GM18508 (cell line): ENCODE data around the gene ARMC5.
"Not testable (repeated sequence)": the region's sequence is repeated elsewhere in the genome, so short reads cannot be mapped to it uniquely, and the experiment has no call there.

Experiments used
- ATAC-seq: cut with Tn5 transposase; IDR thresholded peaks from one replicate; pipeline ENCODE4 v1.9.1; 2021; ENCODE audit warnings: moderate number of reproducible peaks; ENCODE audit not compliant: insufficient read depth, unreplicated experiment

Gene ARMC5

DNA sequence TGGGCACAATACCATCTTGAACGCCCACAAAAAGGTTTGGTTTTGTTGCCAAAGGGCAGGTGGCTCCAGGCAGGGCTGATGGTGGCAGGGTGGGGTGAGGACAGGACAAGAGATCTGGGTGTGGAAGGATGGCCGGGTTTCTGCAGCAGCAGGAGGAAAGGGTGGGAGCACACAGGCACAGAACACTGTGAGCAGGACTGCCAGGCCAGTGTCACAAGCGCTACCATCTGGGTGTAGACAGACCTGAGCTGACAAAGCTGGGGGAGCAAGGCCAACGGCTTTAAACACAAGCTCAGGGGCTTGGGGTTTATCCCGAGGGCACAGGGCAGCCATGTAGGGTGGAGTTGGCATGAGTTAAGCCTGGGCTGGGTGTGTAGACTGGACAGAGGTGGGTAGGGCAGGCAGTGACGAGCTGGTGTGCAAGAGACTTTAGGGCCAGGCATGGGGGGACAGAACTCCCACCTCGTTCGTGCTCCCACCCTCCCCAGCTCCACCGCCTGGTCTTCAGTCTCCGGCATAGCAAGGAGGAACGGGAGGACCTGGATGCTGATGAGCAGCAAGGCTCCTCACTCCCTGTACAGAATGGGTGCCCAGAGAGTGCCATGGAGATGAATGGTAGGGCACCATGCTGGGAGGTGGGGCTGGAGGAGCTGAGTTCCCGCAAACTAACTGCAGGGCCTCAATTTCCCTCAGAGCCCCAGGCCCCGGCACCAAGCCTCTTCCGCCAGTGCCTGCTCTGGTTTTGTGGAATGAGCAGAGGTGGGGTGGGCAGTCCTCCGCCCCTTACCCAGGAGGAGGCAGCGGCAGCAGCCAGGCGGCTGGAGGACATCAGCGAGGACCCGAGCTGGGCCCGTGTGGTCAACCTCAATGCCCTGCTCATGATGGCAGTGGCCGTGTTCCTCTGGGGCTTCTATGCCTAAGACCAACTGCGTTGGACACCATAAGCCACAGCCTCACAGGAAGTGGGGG, 30.6 kb downstream of the ARMC5 start:
- no peak for ATAC-seq

GRCh38 chr16:31491778-31492418, 32.6 kb downstream of the ARMC5 start:
- no peak for ATAC-seq

DNA sequence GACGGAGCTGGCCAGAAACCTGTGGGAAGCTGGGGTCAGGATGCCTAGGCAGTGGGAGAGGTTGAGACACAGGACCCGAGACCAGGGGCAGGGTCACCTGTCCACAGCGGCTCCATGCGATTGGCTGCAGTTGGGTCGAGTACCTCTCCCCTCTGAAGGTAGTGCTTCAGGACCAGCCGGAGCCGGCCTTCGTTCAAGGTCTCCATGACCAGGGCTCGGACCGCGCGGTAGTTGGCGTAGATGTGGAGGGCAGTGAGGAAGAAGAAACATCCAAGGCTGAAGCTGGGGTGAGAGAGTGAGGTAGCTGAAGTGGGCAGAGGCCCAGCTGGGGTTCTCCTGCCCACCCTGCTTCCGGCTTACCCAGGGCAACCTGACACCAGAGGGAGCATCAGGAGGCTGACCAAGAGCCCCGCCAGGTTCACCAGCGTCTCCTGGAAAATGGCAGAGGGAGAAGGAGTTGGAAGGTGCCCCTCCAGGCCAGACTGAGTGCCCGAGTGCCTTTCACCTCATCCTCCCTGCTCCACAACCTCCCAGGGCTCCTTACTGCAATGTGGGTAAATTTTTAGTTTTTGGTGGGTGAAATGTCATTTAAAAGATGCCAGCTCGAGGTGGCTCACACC, 34.3 kb downstream of the ARMC5 start:
- no peak for ATAC-seq

DNA sequence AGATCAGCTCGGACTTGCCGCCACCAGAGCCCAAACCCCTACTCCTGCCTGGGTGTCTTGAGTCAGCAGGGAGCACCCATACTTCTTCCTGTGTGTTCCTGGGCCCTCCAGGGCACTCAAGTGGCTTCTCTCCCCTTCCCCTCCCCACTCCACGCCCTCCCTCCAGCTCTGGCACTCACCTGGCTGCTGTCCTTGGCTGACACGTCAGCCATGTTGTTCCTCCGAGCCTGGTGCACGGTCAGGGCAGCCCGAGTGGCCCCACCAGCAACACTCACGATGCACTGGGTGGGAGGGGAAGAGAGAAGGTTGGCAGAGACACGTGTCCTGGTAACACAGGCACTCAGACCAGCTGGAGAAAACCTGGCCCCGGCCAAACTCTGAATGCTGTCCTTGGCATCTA, 37.4 kb downstream of the ARMC5 start:
- ATAC-seq: no peak

- no peak for ATAC-seq
Measured at GRCh38 chr16:31498493-31498892, 39.2 kb downstream of the ARMC5 start.

- ATAC-seq: no peak
Measured at GRCh38 chr16:31499928-31500327, 40.6 kb downstream of the ARMC5 start.

GRCh38 chr16:31501226-31501965, 42.1 kb downstream of the ARMC5 start:
- no peak for ATAC-seq

- ATAC-seq: no peak
Measured at GRCh38 chr16:31501966-31502348, 42.7 kb downstream of the ARMC5 start.

DNA sequence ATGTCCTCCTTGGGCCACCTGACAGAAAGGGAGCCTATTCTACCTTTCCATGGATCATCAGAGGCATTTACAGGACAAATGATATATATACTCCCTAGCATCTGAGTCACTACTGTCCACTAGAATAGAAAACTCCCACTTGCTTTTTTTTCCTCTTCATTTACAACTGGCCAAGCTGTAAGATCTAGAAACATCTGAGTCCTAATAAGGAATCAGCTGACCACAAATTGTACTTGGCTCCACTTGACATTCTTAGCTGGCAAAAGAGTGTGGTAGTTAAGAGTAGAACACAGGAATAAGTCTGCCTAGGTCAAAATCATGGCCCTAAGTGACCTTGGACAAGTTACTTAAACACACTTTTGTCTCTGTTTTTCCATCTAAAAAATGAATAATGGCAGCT, 43.7 kb downstream of the ARMC5 start:
- no peak for ATAC-seq

DNA sequence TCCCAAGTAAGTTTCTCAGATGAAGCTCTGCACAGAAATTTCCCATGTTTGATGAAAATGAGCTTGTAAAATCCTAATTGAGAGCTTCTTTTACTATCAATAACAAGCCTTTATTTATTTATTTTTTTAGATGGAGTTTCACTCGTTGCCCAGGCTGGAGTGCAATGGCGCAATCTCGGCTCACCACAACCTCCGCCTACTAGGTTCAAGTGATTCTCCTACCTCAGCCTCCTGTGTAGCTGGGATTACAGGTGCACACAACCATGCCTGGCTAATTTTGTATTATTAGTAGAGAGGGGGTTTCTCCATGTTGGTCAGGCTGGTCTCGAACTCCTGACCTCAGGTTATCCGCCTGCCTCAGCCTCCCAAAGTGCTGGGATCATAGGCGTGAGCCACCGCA, 44.3 kb downstream of the ARMC5 start:
- ATAC-seq: not testable (repeated sequence)

GRCh38 chr16:31504159-31504558, 44.9 kb downstream of the ARMC5 start:
- ATAC-seq: no peak

- ATAC-seq: peak; percentile 39
Measured at GRCh38 chr16:31505483-31505882, 46.2 kb downstream of the ARMC5 start.

DNA sequence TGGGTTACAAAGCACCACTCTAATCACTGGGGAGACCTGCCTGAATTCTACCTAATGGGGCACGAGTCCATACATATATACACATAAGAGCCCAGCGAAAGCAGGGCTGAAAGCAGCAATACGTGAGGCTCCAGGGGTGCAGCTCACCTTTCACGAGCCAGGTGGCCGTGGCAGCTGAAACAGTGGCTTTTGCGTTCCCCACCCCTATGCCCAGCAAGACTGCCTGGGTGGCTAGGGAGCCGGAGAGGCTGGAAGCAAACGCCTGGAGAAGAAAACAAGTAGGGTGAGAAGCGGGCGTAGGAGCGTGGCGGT, 48.3 kb downstream of the ARMC5 start:
- no peak for ATAC-seq

DNA sequence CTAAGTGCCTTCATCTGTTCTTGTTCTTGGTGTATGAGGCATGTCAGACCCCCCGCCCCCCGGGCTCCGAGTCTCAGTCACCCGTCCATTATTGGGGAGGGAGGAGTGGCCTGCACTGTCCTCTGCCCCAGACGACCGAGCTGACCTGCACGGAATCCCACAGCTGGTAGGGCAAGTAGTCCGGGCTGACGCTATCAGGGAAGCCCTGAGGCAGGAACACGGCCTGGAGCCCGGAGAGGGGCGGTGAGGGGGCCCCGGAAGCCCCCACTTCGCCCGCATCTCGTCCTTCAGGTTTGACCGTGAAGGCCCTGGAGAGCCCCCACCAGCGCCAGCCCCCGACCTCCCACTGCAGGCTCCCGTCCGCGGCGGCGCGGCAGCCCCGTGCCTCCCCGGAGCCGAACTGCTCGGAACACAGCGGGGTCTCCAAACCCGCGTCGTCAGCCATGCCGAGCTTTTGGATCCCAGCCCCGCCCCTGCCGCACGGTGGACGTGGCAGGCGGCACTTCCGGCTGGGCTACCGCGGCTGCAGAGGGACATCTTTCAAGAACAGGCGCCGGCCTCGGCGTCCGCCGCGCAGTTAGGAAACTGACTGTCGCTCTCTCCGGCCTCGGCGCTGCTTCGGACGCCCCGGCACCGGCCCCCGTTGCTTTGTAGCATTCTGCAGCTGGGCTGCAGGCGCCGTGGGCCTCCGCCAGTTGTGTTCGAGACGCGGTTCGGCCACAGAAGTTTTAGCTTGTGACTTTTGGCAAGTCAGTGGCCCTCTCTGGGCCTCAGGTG, 48.8 kb downstream of the ARMC5 start, which contains the start of gene RUSF1:
RUSF1 (minus strand) TSS at position 463 of the 777 bp plus-strand sequence; CDS start at position 445, 18 bp downstream.
- ATAC-seq: peak; percentile 76

DNA sequence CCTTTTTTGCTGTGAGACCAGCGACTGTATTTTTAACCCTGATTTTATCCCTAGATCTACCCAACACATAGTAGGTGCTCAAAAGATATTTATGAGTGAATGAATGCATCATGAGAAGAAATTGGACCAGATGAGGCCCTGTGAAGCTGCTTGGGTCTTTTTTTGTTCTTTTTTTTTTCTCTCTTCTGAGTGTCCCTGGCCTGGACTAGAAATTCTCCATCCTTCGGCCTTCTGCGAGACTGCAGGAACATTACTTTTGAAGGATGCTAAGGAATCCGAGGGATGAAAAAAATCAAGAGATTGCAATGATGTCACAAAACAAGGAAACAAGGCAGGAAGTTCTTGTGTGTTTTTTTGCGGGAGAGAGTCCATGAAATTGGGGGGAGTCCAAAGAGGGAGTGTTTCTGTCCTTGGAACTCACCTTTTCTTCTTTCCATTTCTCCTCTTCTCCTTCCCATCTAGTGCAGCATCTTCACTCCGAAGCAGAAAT, 49.5 kb downstream of the ARMC5 start:
- ATAC-seq: no peak

GRCh38 chr16:31513126-31513525, 53.8 kb downstream of the ARMC5 start:
- no peak for ATAC-seq

DNA sequence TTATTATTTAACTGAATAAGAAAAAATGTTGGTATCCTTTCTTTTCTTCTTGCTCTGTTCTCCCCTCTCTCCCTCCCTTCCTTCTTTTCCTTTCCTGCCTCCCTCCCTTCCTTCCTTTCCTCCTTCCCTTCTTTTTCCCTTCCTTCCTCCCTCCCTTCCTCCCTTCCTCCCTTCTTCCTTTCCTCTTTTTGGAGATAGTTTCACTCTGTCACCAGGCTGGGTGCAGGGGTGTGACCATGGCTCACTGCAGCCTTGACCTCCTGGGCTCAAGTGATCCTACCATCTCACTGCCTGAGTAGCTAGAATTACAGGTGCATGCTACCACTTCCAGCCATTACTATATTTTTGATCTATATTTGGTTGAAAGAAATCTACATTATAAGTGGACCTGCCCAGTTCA, 54.6 kb downstream of the ARMC5 start:
- ATAC-seq: no peak
